KMS-11 (cell line): ENCODE measurements around the gene ELANE.

Source experiments
- H2AFZ ChIP-seq: fragments of 200-600 bp; sonication (generic); 2 replicates; pipeline ENCODE4 v1.6.1; 2016; ENCODE audit warnings: antibody characterized with exemption, mixed run types, low read depth
- H3K27ac ChIP-seq: fragments of 200-600 bp; sonication (generic); 2 replicates; pipeline ENCODE4 v1.6.1; 2016; ENCODE audit warnings: mild to moderate bottlenecking, mixed run types
- H3K27me3 ChIP-seq: fragments of 200-600 bp; sonication (generic); 2 replicates; pipeline ENCODE4 v1.6.1; 2017; ENCODE audit warnings: mild to moderate bottlenecking, low read depth, mixed run types, moderate library complexity; ENCODE audit not compliant: insufficient read depth
- H3K36me3 ChIP-seq: fragments of 200-600 bp; sonication (generic); 2 replicates; pipeline ENCODE4 v1.6.1; 2017; ENCODE audit warnings: mild to moderate bottlenecking, mixed run types; ENCODE audit not compliant: insufficient read depth
- H3K4me1 ChIP-seq: fragments of 200-600 bp; sonication (generic); 2 replicates; pipeline ENCODE4 v1.6.1; 2016; ENCODE audit warnings: mild to moderate bottlenecking, low read depth, mixed run types; ENCODE audit not compliant: poor library complexity, severe bottlenecking
- H3K4me2 ChIP-seq: fragments of 200-600 bp; sonication (generic); 2 replicates; pipeline ENCODE4 v1.7.0; 2016; ENCODE audit warnings: mild to moderate bottlenecking, mixed run types
- H3K4me3 ChIP-seq: fragments of 200-600 bp; sonication (generic); IDR thresholded peaks from 2 replicates; pipeline ENCODE4 v1.6.1; 2017; ENCODE audit warnings: low read depth, low read length, mixed read lengths; ENCODE audit not compliant: insufficient read depth
- H3K79me2 ChIP-seq: fragments of 200-600 bp; sonication (generic); 2 replicates; pipeline ENCODE4 v1.6.1; 2016; ENCODE audit warnings: low read depth, mixed run types; ENCODE audit not compliant: insufficient read depth
- H3K9ac ChIP-seq: fragments of 200-600 bp; sonication (generic); 2 replicates; pipeline ENCODE4 v1.6.1; 2016; ENCODE audit warnings: mild to moderate bottlenecking, mixed run types
- H4K20me1 ChIP-seq: fragments of 200-600 bp; sonication (generic); 2 replicates; pipeline ENCODE4 v1.6.1; 2016; ENCODE audit warnings: mild to moderate bottlenecking, mixed run types; ENCODE audit not compliant: insufficient read depth
- CTCF ChIP-seq: fragments of 200-600 bp; sonication (generic); conservative IDR thresholded peaks from 2 replicates; pipeline ENCODE4 v1.6.1; 2017; ENCODE audit warnings: low read depth, mild to moderate bottlenecking, antibody characterized with exemption, low read length, moderate library complexity, mixed read lengths

Gene ELANE

GRCh38 chr19:862581-863314 is 10.6 kb downstream of the ELANE start:
- H3K27me3 ChIP-seq: no peaks in the 10 kb centered on the region
- no peak overlapping the region for H3K9ac ChIP-seq
- no peak for TF ChIP-seq CTCF
- no peak overlapping the region for H3K27ac ChIP-seq
- no peaks in the 10 kb centered on the region for H3K79me2 ChIP-seq
- H2AFZ ChIP-seq: no peak overlapping the region
- no peaks in the 10 kb centered on the region for H3K36me3 ChIP-seq
- H3K4me3 ChIP-seq: no peak overlapping the region
- peak overlapping the region; percentile 31; the same call in 1 of the 2 replicates for H3K4me2 ChIP-seq
- H3K4me1 ChIP-seq: peaks cover 3% of the 10 kb centered on the region
- H4K20me1 ChIP-seq: no peaks in the 10 kb centered on the region

GRCh38 chr19:863315-863620 is 11.2 kb downstream of the ELANE start:
- peaks cover 3% of the 10 kb centered on the region for H3K4me1 ChIP-seq
- H3K79me2 ChIP-seq: no peaks in the 10 kb centered on the region
- H3K4me3 ChIP-seq: no peak overlapping the region
- H4K20me1 ChIP-seq: no peaks in the 10 kb centered on the region
- H3K36me3 ChIP-seq: no peaks in the 10 kb centered on the region
- H3K4me2 ChIP-seq: no peak overlapping the region
- no peaks in the 10 kb centered on the region for H3K27me3 ChIP-seq
- H2AFZ ChIP-seq: no peak overlapping the region
- no peak overlapping the region for H3K9ac ChIP-seq
- no peak overlapping the region for H3K27ac ChIP-seq
- TF ChIP-seq CTCF: no peak

- no peak overlapping the region for H2AFZ ChIP-seq
- no peaks in the 10 kb centered on the region for H3K79me2 ChIP-seq
- H3K36me3 ChIP-seq: no peaks in the 10 kb centered on the region
- no peak for TF ChIP-seq CTCF
- H3K4me3 ChIP-seq: no peak overlapping the region
- no peaks in the 10 kb centered on the region for H3K27me3 ChIP-seq
- H3K27ac ChIP-seq: no peak overlapping the region
- no peak overlapping the region for H3K4me2 ChIP-seq
- H3K4me1 ChIP-seq: peaks cover under 1% of the 10 kb centered on the region
- no peak overlapping the region for H3K9ac ChIP-seq
- no peaks in the 10 kb centered on the region for H4K20me1 ChIP-seq
Measured at GRCh38 chr19:866769-867300, 14.7 kb downstream of the ELANE start.

- Histone ChIP-seq H3K36me3 (no peaks in the 10 kb centered on the region), H3K4me3 (no peak overlapping the region), H4K20me1 (no peaks in the 10 kb centered on the region), H3K4me2 (no peak overlapping the region), H3K27me3 (no peaks in the 10 kb centered on the region), H3K79me2 (no peaks in the 10 kb centered on the region), H2AFZ (no peak overlapping the region), H3K27ac (no peak overlapping the region), H3K4me1 (peaks cover 5% of the 10 kb centered on the region), H3K9ac (no peak overlapping the region)
- TF ChIP-seq CTCF: no peak
Measured at GRCh38 chr19:867301-867793, 15.2 kb downstream of the ELANE start.
